HG03159 (cell line): ENCODE measurements around the gene TRABD.
A peak's percentile ranks its signal among the peaks of the same experiment; 100 is the strongest.

Source experiments
- ATAC-seq: cut with Tn5 transposase; IDR thresholded peaks from one replicate; pipeline ENCODE4 v1.9.1; 2021; ENCODE audit warnings: mild to moderate bottlenecking, moderate library complexity; ENCODE audit not compliant: unreplicated experiment

TRABD gene

DNA sequence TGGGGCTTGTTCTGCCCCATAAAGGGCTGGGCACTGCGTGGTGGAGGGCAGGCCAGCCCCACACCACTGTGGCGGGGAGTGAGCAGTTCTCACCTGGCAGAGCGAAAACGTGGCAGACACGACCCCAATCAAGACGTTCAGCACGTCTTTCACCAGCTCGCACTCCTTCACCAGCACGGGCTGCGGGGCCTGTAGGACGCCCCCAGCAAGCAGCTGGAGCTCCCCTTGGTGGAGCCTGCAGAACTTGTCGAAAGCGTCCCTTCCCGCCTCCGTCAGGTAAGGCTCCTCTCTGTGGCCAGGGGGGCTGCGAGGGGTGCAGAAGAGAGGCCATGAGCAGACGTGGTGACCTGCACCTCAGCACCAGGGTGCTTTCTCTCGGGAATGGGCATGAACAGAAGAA is 47.5 kb downstream of the TRABD start:
- ATAC-seq: no peak

DNA sequence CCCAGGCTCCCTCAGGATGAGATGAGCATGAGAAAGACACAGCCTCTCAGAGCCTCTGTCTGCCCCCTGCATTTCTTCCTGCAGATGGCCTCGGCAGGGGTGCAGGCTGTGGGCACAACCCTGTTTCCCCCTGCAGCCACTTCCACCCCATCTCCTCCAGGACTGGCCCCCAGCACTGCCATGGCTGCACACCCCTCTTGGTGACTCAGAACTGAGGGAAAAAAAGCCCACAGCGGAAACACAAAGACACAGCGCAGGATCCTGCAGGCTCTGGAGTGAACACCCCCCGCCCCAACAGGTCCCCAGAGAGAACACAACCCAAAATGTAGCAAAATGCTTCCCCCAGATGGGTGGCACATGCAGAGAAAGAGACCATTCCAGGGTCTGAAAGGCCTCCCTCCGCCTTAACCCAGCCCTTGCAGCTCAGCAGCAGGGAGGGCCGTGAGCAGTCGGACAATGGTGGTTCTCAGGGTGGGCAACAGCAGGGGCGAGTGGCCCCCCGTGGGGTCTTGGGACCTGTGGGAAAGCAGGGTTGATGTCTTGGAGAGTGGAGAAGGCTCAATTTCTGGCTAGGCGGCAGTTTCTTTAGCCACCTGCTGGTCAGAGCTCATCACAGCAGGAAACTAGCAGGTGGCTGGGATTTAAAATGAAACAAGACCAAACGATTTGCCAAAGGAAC is 51.2 kb downstream of the TRABD start:
- ATAC-seq: no peak

DNA sequence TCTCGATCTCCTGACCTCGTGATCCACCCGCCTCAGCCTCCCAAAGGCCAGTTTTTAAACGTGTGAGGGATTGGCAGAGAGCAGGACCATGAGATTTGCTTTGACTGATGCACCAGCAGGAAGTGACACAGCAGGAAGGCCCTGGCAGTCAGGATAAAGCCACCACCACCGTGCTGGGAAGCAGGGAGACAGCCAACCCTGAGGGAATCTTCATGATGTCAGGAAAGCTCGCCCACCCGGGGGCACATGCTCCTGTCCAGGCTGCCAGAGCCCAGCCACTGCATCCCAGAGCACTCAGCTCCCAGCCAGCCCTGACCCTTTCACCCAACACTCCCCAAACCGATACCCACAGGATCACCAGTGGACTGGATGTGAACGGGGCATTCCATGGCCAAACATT is 53.0 kb downstream of the TRABD start:
- no peak for ATAC-seq

DNA sequence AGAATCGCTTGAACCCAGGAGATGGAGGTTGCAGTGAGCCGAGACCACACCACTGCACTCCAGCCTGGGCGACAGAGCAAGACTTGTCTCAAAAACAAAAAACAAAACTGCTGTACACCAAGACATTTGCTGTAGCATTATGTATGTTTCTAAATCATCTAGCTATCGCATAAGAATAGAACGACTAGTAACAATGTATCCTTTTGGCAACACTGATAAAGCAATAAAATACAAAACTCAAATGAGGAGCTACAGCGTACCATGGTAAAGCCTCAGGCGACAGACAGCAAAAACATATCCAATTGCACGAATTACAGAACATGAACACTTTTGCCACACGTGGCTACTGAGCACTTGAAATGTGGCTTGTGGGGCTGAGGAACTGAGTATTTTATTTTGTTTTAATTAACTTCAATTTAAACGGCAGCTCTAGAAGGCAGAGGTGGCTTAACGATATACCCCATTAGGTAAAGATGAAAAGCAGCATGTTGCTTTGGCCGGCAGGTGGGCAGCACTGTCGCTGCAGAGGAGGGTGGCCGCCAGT is 56.8 kb downstream of the TRABD start:
- no peak for ATAC-seq

DNA sequence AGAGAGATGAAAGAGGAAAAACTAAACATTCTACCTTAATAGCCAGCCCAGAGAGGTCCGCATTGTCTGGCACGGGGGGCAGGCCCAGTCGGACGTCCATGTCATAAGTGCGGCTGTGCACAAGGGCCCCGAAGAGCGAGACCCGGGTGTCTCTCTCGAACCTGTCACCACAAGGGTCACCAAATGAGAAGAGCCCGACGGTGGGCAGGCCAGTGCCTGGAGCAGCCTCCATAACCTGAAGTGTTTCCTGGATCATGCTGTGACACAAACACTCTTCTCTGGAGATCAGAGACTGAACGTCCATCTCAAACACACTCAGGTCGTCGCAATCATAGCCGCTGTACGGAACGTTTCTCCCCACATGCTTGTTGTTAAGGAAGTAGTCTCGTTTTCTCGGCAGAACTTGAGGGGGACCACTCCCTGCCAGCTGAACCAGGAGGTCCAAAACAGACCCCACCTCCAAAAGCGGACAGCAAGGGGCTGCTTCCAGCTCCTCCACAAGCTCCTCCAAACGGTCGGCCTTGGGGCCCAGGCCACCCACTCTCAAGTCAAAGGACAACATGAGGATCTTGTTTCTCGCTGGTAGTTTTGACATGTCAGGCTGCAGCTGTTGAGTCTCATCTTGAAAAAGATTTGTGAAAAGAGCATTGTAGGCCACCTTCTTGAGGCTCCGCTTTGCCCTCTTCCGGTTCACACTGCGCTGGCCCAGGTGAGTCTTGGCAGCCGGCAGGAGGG is 58.1 kb downstream of the TRABD start:
- no peak for ATAC-seq

DNA sequence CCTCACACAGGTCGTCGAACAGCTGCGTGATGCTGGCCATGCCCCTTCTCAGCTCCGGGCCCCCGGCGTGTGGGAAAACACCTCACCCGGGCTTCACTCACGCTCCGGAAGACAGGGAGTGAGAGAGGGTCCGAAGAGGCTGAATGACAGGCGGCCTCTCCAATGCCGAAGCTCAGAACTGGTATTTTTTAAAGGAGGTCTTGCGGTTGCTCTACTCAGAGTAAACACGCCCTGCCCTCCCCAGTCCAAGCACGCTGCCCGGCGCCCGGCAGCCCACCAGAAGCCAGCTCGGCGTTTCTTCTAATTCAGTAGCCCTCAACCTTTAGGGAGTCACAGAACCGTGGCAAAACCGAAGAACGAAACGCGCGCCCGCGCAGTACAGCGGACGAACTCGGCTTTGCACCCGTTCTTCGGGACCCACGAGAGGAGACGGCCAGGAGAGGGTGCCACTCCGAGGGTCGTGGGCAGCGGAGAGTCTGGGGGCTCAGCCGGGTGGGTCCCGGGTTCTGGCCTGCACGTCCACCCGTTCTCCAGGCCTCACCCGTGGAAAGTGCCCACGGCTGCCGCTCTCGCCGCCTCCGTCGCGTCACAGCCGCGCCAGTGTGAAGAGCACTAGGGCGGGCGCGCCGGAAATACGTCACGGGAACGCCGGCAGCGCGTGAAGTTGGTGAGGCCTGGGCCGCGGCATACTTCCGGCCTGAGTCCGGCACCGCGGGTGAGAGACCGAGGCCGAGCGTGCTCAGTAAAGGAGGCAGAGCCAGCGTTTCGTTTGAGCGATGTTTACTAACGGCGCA is 58.9 kb downstream of the TRABD start, which contains the start of gene TUBGCP6:
Gene TUBGCP6 (minus strand): TSS at position 604 of the 794 bp plus-strand sequence. CDS start 564 bp downstream, at position 40.
- peak; percentile 66 for ATAC-seq

DNA sequence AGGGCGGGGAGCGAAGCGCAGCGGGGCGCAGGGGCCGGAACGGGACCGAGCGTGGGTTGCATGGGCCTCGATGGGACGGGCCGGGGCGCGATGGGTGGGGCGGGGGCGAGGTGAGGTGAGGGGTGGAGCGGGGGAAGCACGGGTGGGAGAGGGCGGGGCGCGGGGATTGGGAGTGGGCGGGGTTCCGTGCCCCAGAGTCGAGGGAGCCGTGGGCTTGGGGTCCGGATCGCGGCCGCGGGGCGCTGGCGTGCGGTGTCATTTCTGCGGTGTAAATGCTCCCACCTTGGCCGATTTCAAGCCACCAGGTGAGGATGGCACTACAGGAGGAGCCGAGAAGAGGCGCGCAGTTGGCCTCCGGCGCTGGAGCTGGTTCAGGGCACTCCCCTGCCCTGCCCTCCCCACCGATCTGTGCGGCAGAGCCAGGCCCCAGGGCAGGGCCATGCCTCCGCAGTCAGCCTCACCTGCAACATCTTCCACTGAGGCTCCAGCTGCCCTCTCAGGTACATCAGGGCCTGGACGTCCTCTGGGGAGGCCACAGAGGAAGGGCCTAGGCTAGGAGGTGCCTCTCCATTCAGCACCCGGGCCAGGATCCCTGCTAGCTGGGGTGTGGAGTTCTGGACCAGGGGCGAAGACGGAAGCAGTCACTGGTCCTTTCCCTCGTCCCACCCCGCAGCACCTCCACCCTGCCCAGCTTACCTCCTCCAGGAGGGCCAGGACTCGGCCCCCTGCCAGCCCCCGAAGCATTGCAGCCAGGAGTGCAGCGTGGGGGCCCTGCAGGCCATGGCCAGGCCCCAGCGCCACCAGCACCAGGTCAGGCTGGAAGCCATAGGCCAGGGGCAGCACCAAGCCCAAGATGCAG is 59.7 kb downstream of the TRABD start:
- no peak for ATAC-seq

DNA sequence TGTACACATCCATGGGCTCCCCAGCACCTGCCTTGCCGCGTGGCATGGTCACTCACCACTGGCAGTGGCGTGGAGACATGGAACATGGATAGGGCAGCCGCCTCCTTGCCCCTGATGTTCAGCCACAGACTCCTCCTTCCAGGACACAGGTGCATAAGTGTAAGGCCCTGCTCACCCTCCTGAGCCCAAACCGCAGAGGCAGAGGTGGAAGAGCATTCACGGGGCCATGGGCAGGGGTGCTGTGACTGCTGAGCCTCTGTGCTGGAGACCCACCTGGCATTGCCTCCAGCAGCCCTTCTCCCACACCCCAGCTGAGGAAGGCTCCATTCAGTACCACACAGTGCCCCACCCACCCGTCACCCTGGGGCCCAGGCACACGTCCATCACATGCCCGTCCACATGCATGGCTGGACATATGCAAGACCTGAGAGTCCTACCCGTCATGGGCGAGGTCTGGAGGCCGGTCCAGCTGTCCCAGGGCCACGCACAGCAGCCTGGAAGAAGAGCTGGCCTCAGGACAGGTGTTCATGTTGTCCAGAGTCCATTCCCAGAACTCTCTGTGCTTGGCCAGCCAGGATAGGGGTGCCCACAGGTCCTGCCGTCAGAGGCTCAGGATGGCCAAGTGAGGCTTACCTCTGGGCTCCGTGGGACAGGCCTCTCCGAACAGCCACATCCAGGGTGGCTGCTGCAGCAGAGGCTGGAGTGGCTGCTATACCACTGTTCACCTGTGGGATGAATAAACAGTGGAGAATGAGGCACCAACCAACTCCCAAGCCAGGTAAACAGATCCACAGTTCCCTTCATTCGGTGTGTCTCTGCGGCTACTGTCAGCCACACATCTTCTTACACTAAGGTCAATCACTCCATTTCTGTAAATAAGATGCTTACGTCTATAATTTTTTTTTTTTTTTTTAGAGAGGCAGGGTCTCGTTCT is 60.8 kb downstream of the TRABD start:
- ATAC-seq: no peak

DNA sequence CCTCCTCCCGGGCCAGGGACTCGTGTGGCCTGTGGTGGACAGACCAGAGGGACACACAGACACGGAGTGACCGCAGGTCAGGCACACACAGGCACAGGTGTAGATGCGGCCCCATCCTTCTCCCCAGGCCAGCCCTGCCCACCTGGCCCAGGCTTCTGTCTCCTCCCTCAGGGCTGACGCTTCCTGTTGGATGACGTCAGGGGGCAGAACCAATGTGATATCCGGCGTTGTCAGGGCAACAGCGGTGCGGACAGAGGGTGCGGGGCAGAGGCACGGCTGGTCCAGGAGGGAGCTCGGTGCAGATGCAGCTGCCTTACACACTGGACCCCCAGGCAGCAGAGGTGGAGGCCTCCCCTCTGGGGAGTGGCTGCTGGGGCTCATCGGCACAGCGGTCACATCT is 62.0 kb downstream of the TRABD start:
- ATAC-seq: no peak

DNA sequence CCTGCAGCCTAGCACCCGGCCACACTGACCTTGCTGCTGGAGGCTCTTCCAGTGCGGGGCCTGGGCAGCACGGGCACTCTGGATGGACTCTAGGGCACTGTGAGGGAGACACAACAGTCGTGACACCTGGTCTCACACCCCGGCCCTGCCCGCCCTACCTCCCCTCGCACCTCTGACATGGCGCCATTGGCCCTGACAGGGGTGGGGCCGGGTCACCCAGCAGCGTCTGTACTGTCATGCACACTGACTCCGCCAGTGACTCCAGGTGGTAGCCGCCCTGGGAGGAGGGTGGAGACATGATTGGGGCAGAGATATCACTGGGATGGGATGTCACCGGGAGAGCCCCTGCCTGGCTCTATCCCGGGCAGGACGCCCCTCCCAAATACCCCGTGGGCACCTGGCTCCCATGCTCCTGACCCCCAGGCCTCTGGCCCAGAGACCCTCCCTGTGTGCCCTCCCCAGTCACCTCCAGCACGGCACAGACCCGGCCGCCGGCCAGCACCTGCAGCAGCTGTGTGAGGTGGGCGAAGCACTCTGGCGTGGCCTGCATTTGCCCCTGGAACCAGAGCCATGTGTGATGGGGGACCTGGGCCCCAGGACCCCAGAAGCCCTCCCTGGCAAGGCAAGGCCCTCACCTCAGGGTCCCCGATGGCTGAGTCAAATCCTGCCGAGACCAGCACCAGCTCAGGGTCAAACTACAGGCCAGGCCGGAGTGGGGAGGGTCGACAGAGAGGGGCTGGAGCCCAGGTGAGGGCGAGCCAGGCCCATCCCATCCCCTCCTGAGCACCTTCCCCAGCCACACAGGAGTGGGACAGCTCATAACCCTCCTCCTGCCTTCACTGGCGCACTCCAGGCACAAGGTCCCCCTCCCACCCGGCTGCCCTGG is 62.7 kb downstream of the TRABD start:
- ATAC-seq: no peak
